Neural progenitor cell (in vitro differentiated cells): ENCODE measurements around the gene LDLRAD4. TPM values are rescaled to one million over a fixed set of nuclear protein-coding genes. Genes with fewer than 3 reads are reported as not detected.

ENCODE experiments used
- DNase-seq: peaks from one replicate; pipeline ENCODE4 v3.0.0-alpha.2; 2016; ENCODE audit warnings: low spot score
- H2AFZ ChIP-seq: fragments of 200-600 bp; sonication (generic); replicated peaks from 2 replicates; pipeline ENCODE4 v1.6.1; 2016; ENCODE audit warnings: antibody characterized with exemption
- H3F3A ChIP-seq: fragments of 200-600 bp; sonication (generic); 2 replicates; pipeline ENCODE4 v1.6.1; 2016; ENCODE audit warnings: antibody characterized with exemption, low read depth
- H3K27ac ChIP-seq: fragments of 200-600 bp; sonication (generic); 2 replicates; pipeline ENCODE4 v1.5.1; 2016; ENCODE audit warnings: mild to moderate bottlenecking
- H3K27me3 ChIP-seq: fragments of 200-600 bp; sonication (generic); 2 replicates; pipeline ENCODE4 v1.6.1; 2016; ENCODE audit warnings: mild to moderate bottlenecking, moderate library complexity
- H3K36me3 ChIP-seq: fragments of 200-600 bp; sonication (generic); 2 replicates; pipeline ENCODE4 v1.5.1; 2016
- H3K4me1 ChIP-seq: fragments of 200-600 bp; sonication (generic); 2 replicates; pipeline ENCODE4 v1.6.1; 2016; ENCODE audit warnings: mixed run types
- H3K4me2 ChIP-seq: fragments of 200-600 bp; sonication (generic); 2 replicates; pipeline ENCODE4 v1.6.1; 2016
- H3K4me3 ChIP-seq: fragments of 200-600 bp; sonication (generic); 2 replicates; pipeline ENCODE4 v1.5.1; 2016
- H3K79me2 ChIP-seq: fragments of 200-600 bp; sonication (generic); 2 replicates; pipeline ENCODE4 v1.6.1; 2016; ENCODE audit warnings: low read depth
- H3K9ac ChIP-seq: fragments of 200-600 bp; sonication (generic); 2 replicates; pipeline ENCODE4 v1.6.1; 2016
- H3K9me3 ChIP-seq: fragments of 200-600 bp; sonication (generic); 2 replicates; pipeline ENCODE4 v1.5.1; 2016; ENCODE audit warnings: low read depth
- H4K20me1 ChIP-seq: fragments of 200-600 bp; sonication (generic); 2 replicates; pipeline ENCODE4 v1.6.1; 2016; ENCODE audit warnings: low read depth
- H3K27ac Mint-ChIP-seq: 3 replicates; pipeline ENCODE4 v1.8.0; 2021; ENCODE audit warnings: mixed read lengths
- H3K27me3 Mint-ChIP-seq: 2 replicates; pipeline ENCODE4 v1.8.0; 2022; ENCODE audit warnings: low read depth, mild to moderate bottlenecking, inconsistent platforms, moderate library complexity, mixed read lengths; ENCODE audit not compliant: insufficient read depth
- H3K36me3 Mint-ChIP-seq: 3 replicates; pipeline ENCODE4 v1.8.0; 2021; ENCODE audit warnings: mixed read lengths
- H3K4me1 Mint-ChIP-seq: 3 replicates; pipeline ENCODE4 v1.8.0; 2021; ENCODE audit warnings: mixed read lengths
- H3K4me3 Mint-ChIP-seq: 3 replicates; pipeline ENCODE4 v1.8.0; 2021; ENCODE audit warnings: mild to moderate bottlenecking, moderate library complexity, mixed read lengths
- H3K9me3 Mint-ChIP-seq: 3 replicates; pipeline ENCODE4 v1.8.0; 2020; ENCODE audit warnings: mixed read lengths
- CTCF ChIP-seq: fragments of 200-600 bp; sonication (generic); IDR thresholded peaks from 2 replicates; pipeline ENCODE4 v1.5.1; 2017; ENCODE audit warnings: antibody characterized with exemption, mild to moderate bottlenecking
- EZH2 ChIP-seq: fragments of 200-600 bp; sonication (generic); IDR thresholded peaks from 2 replicates; pipeline ENCODE4 v1.6.1; 2017; ENCODE audit warnings: antibody characterized with exemption, mild to moderate bottlenecking, moderate library complexity
- EZH2phosphoT487 ChIP-seq: fragments of 200-600 bp; sonication (generic); IDR thresholded peaks from 2 replicates; pipeline ENCODE4 v1.6.1; 2017; ENCODE audit warnings: antibody characterized with exemption
- total RNA-seq: library from RNA; depleted of rRNA; stranded (reverse); fragments of >200 nt; gene quantifications from 2 replicates; pipeline ENCODE4 v1.2.3, GENCODE V29; 2015; ENCODE audit warnings: low replicate concordance

Gene LDLRAD4
- total RNA-seq, 1 donor from 2014 or later: 0.65 TPM

- H2AFZ ChIP-seq: no peak overlapping the region
- no peaks in the 10 kb centered on the region for H3K36me3 ChIP-seq
- no peak overlapping the region for H3K4me3 ChIP-seq
- H3K27ac ChIP-seq: no peak overlapping the region
- no peak for DNase-seq
- Mint-ChIP-seq H3K9me3 (no peaks in the 10 kb centered on the region), H3K27ac (no peak overlapping the region), H3K4me3 (no peak overlapping the region), H3K4me1 (peaks cover 21% of the 10 kb centered on the region), H3K27me3 (peaks cover 2% of the 10 kb centered on the region), H3K36me3 (no peaks in the 10 kb centered on the region)
- H3F3A ChIP-seq: no peaks in the 10 kb centered on the region
- H3K27me3 ChIP-seq: no peaks in the 10 kb centered on the region
- no peaks in the 10 kb centered on the region for H3K9me3 ChIP-seq
- no peak overlapping the region for H3K9ac ChIP-seq
- H3K4me1 ChIP-seq: no peaks in the 10 kb centered on the region
- TF ChIP-seq CTCF (no peak), EZH2 (no peak), EZH2phosphoT487 (no peak)
- no peak overlapping the region for H3K4me2 ChIP-seq
- H4K20me1 ChIP-seq: no peaks in the 10 kb centered on the region
- no peaks in the 10 kb centered on the region for H3K79me2 ChIP-seq
These were observed 361.3 kb downstream of the LDLRAD4 start for GRCh38 chr18:13579874-13580273.

- TF ChIP-seq CTCF (no peak), EZH2 (no peak), EZH2phosphoT487 (no peak)
- H3K4me1 Mint-ChIP-seq: peaks cover 24% of the 10 kb centered on the region
- Histone ChIP-seq H3K4me1 (no peaks in the 10 kb centered on the region), H3F3A (no peaks in the 10 kb centered on the region), H3K36me3 (no peaks in the 10 kb centered on the region), H3K9ac (no peak overlapping the region), H3K4me3 (no peak overlapping the region), H3K27ac (no peak overlapping the region), H3K9me3 (no peaks in the 10 kb centered on the region), H4K20me1 (no peaks in the 10 kb centered on the region), H3K4me2 (no peak overlapping the region), H2AFZ (no peak overlapping the region), H3K27me3 (no peaks in the 10 kb centered on the region), H3K79me2 (no peaks in the 10 kb centered on the region)
- no peaks in the 10 kb centered on the region for H3K9me3 Mint-ChIP-seq
- no peak overlapping the region for H3K4me3 Mint-ChIP-seq
- peaks cover 2% of the 10 kb centered on the region for H3K27me3 Mint-ChIP-seq
- H3K36me3 Mint-ChIP-seq: no peaks in the 10 kb centered on the region
- no peak overlapping the region for H3K27ac Mint-ChIP-seq
- no peak for DNase-seq
These were observed 361.8 kb downstream of the LDLRAD4 start for GRCh38 chr18:13580351-13580750.

DNA sequence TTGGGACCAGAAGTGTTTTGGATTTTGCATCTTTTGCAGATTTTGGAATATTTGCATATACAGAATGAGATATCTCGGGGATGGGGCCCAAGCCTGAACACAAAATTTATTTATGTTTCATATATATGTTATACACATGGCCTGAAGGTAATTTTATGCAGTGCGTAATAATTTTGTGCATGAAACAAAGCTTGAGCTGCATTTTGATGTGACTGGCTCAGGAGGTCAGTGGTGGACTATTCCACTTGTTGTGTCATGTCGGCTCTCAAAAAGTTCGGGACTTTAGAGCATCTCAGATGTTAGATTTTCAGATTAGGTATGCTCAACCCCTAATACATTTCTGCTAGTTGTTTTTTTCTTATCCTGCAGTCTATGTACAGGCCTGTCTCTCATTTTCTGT is 362.4 kb downstream of the LDLRAD4 start:
- no peaks in the 10 kb centered on the region for H3K79me2 ChIP-seq
- Mint-ChIP-seq H3K4me3 (no peak overlapping the region), H3K27me3 (peaks cover 2% of the 10 kb centered on the region), H3K36me3 (no peaks in the 10 kb centered on the region), H3K4me1 (peaks cover 24% of the 10 kb centered on the region), H3K27ac (no peak overlapping the region), H3K9me3 (no peaks in the 10 kb centered on the region)
- no peak overlapping the region for H3K27ac ChIP-seq
- DNase-seq: no peak
- H3K4me1 ChIP-seq: no peaks in the 10 kb centered on the region
- H4K20me1 ChIP-seq: no peaks in the 10 kb centered on the region
- no peaks in the 10 kb centered on the region for H3K9me3 ChIP-seq
- H3K9ac ChIP-seq: no peak overlapping the region
- no peak overlapping the region for H3K4me2 ChIP-seq
- H3K27me3 ChIP-seq: no peaks in the 10 kb centered on the region
- no peaks in the 10 kb centered on the region for H3F3A ChIP-seq
- TF ChIP-seq EZH2 (no peak), CTCF (no peak), EZH2phosphoT487 (no peak)
- no peaks in the 10 kb centered on the region for H3K36me3 ChIP-seq
- no peak overlapping the region for H3K4me3 ChIP-seq
- no peak overlapping the region for H2AFZ ChIP-seq
